Measurements from ENCODE around the gene CEP192. TPM values are rescaled to one million over a fixed set of nuclear protein-coding genes. Genes with fewer than 3 reads are reported as not detected.

The CEP192 gene
- total and polyA plus RNA-seq, 4 donors = 2.5 to 32.4 (median 10.9) TPM

GRCh38 chr18:13151656-13152055 is 160.5 kb downstream of the CEP192 start:
- H3K9ac ChIP-seq (ENCODE audit: low read depth in 1 of 2, low read length in 2 of 2) = no peak overlapping the region
- H3K9me3 ChIP-seq (ENCODE audit: control insufficient read depth in 4 of 4, low read length in 3 of 4) = no peaks in the 10 kb centered on the region
- no peak overlapping the region for H3K4me3 ChIP-seq (ENCODE audit: low read depth in 1 of 3, low read length in 3 of 3)
- no peaks in the 10 kb centered on the region for H3K27me3 ChIP-seq (ENCODE audit: control insufficient read depth in 4 of 4, insufficient read depth in 4 of 4, low read length in 3 of 4)
- TF ChIP-seq MAX (IDR thresholded peaks at IDR 0.05) (no peak), HNF4A (conservative IDR thresholded peaks at IDR 0.05) (no peak), YY1 (IDR thresholded peaks at IDR 0.05) (no peak), RXRA (IDR thresholded peaks at IDR 0.05) (no peak), NR2F2 (IDR thresholded peaks at IDR 0.05) (no peak)
- H3K36me3 ChIP-seq (ENCODE audit: control insufficient read depth in 4 of 4, insufficient read depth in 3 of 4, low read depth in 1 of 4, low read length in 3 of 4) = no peaks in the 10 kb centered on the region
- WGBS = 92% methylated on average over 5 of the region's 5 CpGs
- no peaks in the 10 kb centered on the region for H3K4me1 ChIP-seq (ENCODE audit: control insufficient read depth in 4 of 4, insufficient read depth in 4 of 4, low read length in 3 of 4)
- no peak for DNase-seq (ENCODE audit: low spot score)
- no peak overlapping the region for H3K27ac ChIP-seq (ENCODE audit: low read depth in 1 of 2, low read length in 2 of 2)

GRCh38 chr18:13158428-13158827 is 167.3 kb downstream of the CEP192 start:
- no peak for DNase-seq (ENCODE audit: low spot score)
- no peaks in the 10 kb centered on the region for H3K36me3 ChIP-seq (ENCODE audit: control insufficient read depth in 4 of 4, insufficient read depth in 3 of 4, low read depth in 1 of 4, low read length in 3 of 4)
- peaks cover 0 to 3% (median 0%) of the 10 kb centered on the region in 4 donors for H3K4me1 ChIP-seq (ENCODE audit: control insufficient read depth in 4 of 4, insufficient read depth in 4 of 4, low read length in 3 of 4)
- no peak overlapping the region for H3K27ac ChIP-seq (ENCODE audit: low read depth in 1 of 2, low read length in 2 of 2)
- no peak overlapping the region for H3K4me3 ChIP-seq (ENCODE audit: low read depth in 1 of 3, low read length in 3 of 3)
- no peak for TF ChIP-seq EGR1 (IDR thresholded peaks at IDR 0.05; ENCODE audit: low read depth in 2 of 2)
- TF ChIP-seq HNF4A (conservative IDR thresholded peaks at IDR 0.05) = no peak
- no peak for TF ChIP-seq YY1 (IDR thresholded peaks at IDR 0.05)
- no peak for TF ChIP-seq RAD21 (IDR thresholded peaks at IDR 0.05)
- TF ChIP-seq MAX (IDR thresholded peaks at IDR 0.05) = no peak
- no peak for TF ChIP-seq HNF4G (IDR thresholded peaks at IDR 0.05)
- TF ChIP-seq, protein P1, sequence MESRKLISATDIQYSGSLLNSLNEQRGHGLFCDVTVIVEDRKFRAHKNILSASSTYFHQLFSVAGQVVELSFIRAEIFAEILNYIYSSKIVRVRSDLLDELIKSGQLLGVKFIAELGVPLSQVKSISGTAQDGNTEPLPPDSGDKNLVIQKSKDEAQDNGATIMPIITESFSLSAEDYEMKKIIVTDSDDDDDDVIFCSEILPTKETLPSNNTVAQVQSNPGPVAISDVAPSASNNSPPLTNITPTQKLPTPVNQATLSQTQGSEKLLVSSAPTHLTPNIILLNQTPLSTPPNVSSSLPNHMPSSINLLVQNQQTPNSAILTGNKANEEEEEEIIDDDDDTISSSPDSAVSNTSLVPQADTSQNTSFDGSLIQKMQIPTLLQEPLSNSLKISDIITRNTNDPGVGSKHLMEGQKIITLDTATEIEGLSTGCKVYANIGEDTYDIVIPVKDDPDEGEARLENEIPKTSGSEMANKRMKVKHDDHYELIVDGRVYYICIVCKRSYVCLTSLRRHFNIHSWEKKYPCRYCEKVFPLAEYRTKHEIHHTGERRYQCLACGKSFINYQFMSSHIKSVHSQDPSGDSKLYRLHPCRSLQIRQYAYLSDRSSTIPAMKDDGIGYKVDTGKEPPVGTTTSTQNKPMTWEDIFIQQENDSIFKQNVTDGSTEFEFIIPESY (IDR thresholded peaks at IDR 0.05) = no peak
- no peak for TF ChIP-seq GABPA (IDR thresholded peaks at IDR 0.05 in 1 of 2, conservative IDR thresholded peaks at IDR 0.05 in 1 of 2)
- TF ChIP-seq FOXA1 (IDR thresholded peaks at IDR 0.05) = no peak
- TF ChIP-seq FOXA2 (IDR thresholded peaks at IDR 0.05) = no peak
- no peak for TF ChIP-seq NR2F2 (IDR thresholded peaks at IDR 0.05)
- H3K9ac ChIP-seq (ENCODE audit: low read depth in 1 of 2, low read length in 2 of 2) = no peak overlapping the region
- peaks cover 0 to 9% (median 0%) of the 10 kb centered on the region in 4 donors for H3K9me3 ChIP-seq (ENCODE audit: control insufficient read depth in 4 of 4, low read length in 3 of 4)
- H3K27me3 ChIP-seq (ENCODE audit: control insufficient read depth in 4 of 4, insufficient read depth in 4 of 4, low read length in 3 of 4) = no peaks in the 10 kb centered on the region
- WGBS = 89% methylated on average over 1 of the region's 1 CpG

- Histone ChIP-seq H3K9me3 (ENCODE audit: control insufficient read depth in 4 of 4, low read length in 3 of 4) (peaks cover 0 to 9% (median 0%) of the 10 kb centered on the region in 4 donors), H3K27me3 (ENCODE audit: control insufficient read depth in 4 of 4, insufficient read depth in 4 of 4, low read length in 3 of 4) (no peaks in the 10 kb centered on the region), H3K36me3 (ENCODE audit: control insufficient read depth in 4 of 4, insufficient read depth in 3 of 4, low read depth in 1 of 4, low read length in 3 of 4) (no peaks in the 10 kb centered on the region), H3K4me3 (ENCODE audit: low read depth in 1 of 3, low read length in 3 of 3) (no peak overlapping the region), H3K27ac (ENCODE audit: low read depth in 1 of 2, low read length in 2 of 2) (no peak overlapping the region), H3K4me1 (ENCODE audit: control insufficient read depth in 4 of 4, insufficient read depth in 4 of 4, low read length in 3 of 4) (peaks cover 0 to 3% (median 0%) of the 10 kb centered on the region in 4 donors), H3K9ac (ENCODE audit: low read depth in 1 of 2, low read length in 2 of 2) (no peak overlapping the region)
- whole genome bisulfite sequencing = 41% methylated on average over 5 of the region's 5 CpGs
- TF ChIP-seq FOXA1 (IDR thresholded peaks at IDR 0.05) = no peak
- no peak for TF ChIP-seq JUND (IDR thresholded peaks at IDR 0.05)
- no peak for TF ChIP-seq FOXA2 (IDR thresholded peaks at IDR 0.05)
- TF ChIP-seq, protein P2, sequence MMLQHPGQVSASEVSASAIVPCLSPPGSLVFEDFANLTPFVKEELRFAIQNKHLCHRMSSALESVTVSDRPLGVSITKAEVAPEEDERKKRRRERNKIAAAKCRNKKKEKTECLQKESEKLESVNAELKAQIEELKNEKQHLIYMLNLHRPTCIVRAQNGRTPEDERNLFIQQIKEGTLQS (IDR thresholded peaks at IDR 0.05) = no peak
- TF ChIP-seq, protein P3, sequence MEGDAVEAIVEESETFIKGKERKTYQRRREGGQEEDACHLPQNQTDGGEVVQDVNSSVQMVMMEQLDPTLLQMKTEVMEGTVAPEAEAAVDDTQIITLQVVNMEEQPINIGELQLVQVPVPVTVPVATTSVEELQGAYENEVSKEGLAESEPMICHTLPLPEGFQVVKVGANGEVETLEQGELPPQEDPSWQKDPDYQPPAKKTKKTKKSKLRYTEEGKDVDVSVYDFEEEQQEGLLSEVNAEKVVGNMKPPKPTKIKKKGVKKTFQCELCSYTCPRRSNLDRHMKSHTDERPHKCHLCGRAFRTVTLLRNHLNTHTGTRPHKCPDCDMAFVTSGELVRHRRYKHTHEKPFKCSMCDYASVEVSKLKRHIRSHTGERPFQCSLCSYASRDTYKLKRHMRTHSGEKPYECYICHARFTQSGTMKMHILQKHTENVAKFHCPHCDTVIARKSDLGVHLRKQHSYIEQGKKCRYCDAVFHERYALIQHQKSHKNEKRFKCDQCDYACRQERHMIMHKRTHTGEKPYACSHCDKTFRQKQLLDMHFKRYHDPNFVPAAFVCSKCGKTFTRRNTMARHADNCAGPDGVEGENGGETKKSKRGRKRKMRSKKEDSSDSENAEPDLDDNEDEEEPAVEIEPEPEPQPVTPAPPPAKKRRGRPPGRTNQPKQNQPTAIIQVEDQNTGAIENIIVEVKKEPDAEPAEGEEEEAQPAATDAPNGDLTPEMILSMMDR (IDR thresholded peaks at IDR 0.05; ENCODE audit: low read depth, low read length, missing input control) = peak; percentile 80
- peak; percentile 90 to 92 for TF ChIP-seq RAD21 (IDR thresholded peaks at IDR 0.05)
- TF ChIP-seq, protein P4, sequence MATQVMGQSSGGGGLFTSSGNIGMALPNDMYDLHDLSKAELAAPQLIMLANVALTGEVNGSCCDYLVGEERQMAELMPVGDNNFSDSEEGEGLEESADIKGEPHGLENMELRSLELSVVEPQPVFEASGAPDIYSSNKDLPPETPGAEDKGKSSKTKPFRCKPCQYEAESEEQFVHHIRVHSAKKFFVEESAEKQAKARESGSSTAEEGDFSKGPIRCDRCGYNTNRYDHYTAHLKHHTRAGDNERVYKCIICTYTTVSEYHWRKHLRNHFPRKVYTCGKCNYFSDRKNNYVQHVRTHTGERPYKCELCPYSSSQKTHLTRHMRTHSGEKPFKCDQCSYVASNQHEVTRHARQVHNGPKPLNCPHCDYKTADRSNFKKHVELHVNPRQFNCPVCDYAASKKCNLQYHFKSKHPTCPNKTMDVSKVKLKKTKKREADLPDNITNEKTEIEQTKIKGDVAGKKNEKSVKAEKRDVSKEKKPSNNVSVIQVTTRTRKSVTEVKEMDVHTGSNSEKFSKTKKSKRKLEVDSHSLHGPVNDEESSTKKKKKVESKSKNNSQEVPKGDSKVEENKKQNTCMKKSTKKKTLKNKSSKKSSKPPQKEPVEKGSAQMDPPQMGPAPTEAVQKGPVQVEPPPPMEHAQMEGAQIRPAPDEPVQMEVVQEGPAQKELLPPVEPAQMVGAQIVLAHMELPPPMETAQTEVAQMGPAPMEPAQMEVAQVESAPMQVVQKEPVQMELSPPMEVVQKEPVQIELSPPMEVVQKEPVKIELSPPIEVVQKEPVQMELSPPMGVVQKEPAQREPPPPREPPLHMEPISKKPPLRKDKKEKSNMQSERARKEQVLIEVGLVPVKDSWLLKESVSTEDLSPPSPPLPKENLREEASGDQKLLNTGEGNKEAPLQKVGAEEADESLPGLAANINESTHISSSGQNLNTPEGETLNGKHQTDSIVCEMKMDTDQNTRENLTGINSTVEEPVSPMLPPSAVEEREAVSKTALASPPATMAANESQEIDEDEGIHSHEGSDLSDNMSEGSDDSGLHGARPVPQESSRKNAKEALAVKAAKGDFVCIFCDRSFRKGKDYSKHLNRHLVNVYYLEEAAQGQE (IDR thresholded peaks at IDR 0.05) = no peak
- DNase-seq (ENCODE audit: low spot score) = no peak
Observed at GRCh38 chr18:13159579-13159978, 168.4 kb downstream of the CEP192 start.

All from liver (tissue), 9 donors.